DND-41 (cell line): Measurements from ENCODE around the gene ZNF700.
"Not testable (repeated sequence)": the region's sequence is repeated elsewhere in the genome, so short reads cannot be mapped to it uniquely, and the experiment has no call there.

Experiments used
- ATAC-seq: fragments of 200-7000 bp; cut with Tn5 transposase; 3 replicates; pipeline ENCODE4 v1.9.1; 2021; ENCODE audit warnings: low read depth; ENCODE audit not compliant: insufficient read depth
- DNase-seq: peaks from one replicate; pipeline ENCODE4 v3.0.0-alpha.2; 2020
- H2AFZ ChIP-seq: 2 replicates; pipeline ENCODE4 v1.6.0; 2012; ENCODE audit warnings: low read depth, low read length
- H3K27ac ChIP-seq: 2 replicates; pipeline ENCODE4 v1.5.1; 2012; ENCODE audit warnings: low read length, inconsistent platforms
- H3K27me3 ChIP-seq: fragments of 200-600 bp; sonication (generic); 2 replicates; pipeline ENCODE4 v1.6.0; 2012; ENCODE audit warnings: low read length, mild to moderate bottlenecking, inconsistent platforms; ENCODE audit not compliant: insufficient read depth, poor library complexity
- H3K36me3 ChIP-seq: 2 replicates; pipeline ENCODE4 v1.5.1; 2012; ENCODE audit warnings: low read length, inconsistent platforms; ENCODE audit not compliant: insufficient read depth
- H3K4me1 ChIP-seq: 2 replicates; pipeline ENCODE4 v1.5.1; 2012; ENCODE audit warnings: mild to moderate bottlenecking, low read length; ENCODE audit not compliant: insufficient read depth
- H3K4me2 ChIP-seq: 2 replicates; pipeline ENCODE4 v1.6.0; 2012; ENCODE audit warnings: mild to moderate bottlenecking, moderate library complexity, low read length, inconsistent platforms; ENCODE audit not compliant: insufficient read depth
- H3K4me3 ChIP-seq, 2 experiments: fragments of 200-600 bp in 1 of 2; shearing (Covaris generic) in 1 of 2; 2 replicates each; pipeline ENCODE4 v1.5.1; 2012 to 2016; ENCODE audit warnings: inconsistent platforms in 2 of 2, low read length in 2 of 2, mild to moderate bottlenecking in 2 of 2, low read depth in 1 of 2, moderate library complexity in 1 of 2
- H3K79me2 ChIP-seq: 2 replicates; pipeline ENCODE4 v1.6.0; 2012; ENCODE audit warnings: low read length, inconsistent platforms; ENCODE audit not compliant: insufficient read depth
- H3K9ac ChIP-seq: 2 replicates; pipeline ENCODE4 v1.6.0; 2012; ENCODE audit warnings: low read depth, mild to moderate bottlenecking, inconsistent platforms, low read length, moderate library complexity
- H3K9me3 ChIP-seq: 2 replicates; pipeline ENCODE4 v1.5.1; 2012; ENCODE audit warnings: low read length, moderate library complexity, mild to moderate bottlenecking, inconsistent platforms; ENCODE audit not compliant: insufficient read depth, severe bottlenecking
- H4K20me1 ChIP-seq: 2 replicates; pipeline ENCODE4 v1.6.0; 2012; ENCODE audit warnings: low read length; ENCODE audit not compliant: insufficient read depth
- EZH2 ChIP-seq: IDR thresholded peaks from 3 replicates; pipeline ENCODE4 v1.6.1; 2012; ENCODE audit warnings: borderline replicate concordance, low read depth, mild to moderate bottlenecking, moderate library complexity, low read length, inconsistent platforms; ENCODE audit not compliant: severe bottlenecking
- TF ChIP-seq, protein P1 (sequence below): IDR thresholded peaks from 2 replicates; pipeline ENCODE4 v1.5.1; 2012; ENCODE audit warnings: borderline replicate concordance, low read length, moderate library complexity, mild to moderate bottlenecking; ENCODE audit not compliant: poor library complexity, severe bottlenecking; ENCODE audit errors: extremely low read depth

ZNF700 gene

GRCh38 chr19:11921852-11922495 lies 2.9 kb upstream of the ZNF700 start:
- H3K4me2 ChIP-seq: no peak overlapping the region
- no peak overlapping the region for H3K9ac ChIP-seq
- H3K27me3 ChIP-seq: no peaks in the 10 kb centered on the region
- no peak overlapping the region for H3K4me3 ChIP-seq
- no peak for DNase-seq
- H3K9me3 ChIP-seq: no peaks in the 10 kb centered on the region
- peaks cover 30% of the 10 kb centered on the region for H3K4me1 ChIP-seq
- ATAC-seq: no peak
- no peak overlapping the region for H2AFZ ChIP-seq
- H3K79me2 ChIP-seq: peaks cover 21% of the 10 kb centered on the region
- TF ChIP-seq EZH2: no peak
- TF ChIP-seq, protein P1, sequence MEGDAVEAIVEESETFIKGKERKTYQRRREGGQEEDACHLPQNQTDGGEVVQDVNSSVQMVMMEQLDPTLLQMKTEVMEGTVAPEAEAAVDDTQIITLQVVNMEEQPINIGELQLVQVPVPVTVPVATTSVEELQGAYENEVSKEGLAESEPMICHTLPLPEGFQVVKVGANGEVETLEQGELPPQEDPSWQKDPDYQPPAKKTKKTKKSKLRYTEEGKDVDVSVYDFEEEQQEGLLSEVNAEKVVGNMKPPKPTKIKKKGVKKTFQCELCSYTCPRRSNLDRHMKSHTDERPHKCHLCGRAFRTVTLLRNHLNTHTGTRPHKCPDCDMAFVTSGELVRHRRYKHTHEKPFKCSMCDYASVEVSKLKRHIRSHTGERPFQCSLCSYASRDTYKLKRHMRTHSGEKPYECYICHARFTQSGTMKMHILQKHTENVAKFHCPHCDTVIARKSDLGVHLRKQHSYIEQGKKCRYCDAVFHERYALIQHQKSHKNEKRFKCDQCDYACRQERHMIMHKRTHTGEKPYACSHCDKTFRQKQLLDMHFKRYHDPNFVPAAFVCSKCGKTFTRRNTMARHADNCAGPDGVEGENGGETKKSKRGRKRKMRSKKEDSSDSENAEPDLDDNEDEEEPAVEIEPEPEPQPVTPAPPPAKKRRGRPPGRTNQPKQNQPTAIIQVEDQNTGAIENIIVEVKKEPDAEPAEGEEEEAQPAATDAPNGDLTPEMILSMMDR: no peak
- H3K36me3 ChIP-seq: peaks cover 2% of the 10 kb centered on the region; the same call in 1 of the 2 replicates
- H3K27ac ChIP-seq: no peak overlapping the region
- H4K20me1 ChIP-seq: no peaks in the 10 kb centered on the region

- ATAC-seq: not testable (repeated sequence)
- Histone ChIP-seq H2AFZ (peak overlapping the region; percentile 86), H3K79me2 (peaks cover 57% of the 10 kb centered on the region)
Measured at GRCh38 chr19:11925651-11926187, 812 bp downstream of the ZNF700 start.

DNA sequence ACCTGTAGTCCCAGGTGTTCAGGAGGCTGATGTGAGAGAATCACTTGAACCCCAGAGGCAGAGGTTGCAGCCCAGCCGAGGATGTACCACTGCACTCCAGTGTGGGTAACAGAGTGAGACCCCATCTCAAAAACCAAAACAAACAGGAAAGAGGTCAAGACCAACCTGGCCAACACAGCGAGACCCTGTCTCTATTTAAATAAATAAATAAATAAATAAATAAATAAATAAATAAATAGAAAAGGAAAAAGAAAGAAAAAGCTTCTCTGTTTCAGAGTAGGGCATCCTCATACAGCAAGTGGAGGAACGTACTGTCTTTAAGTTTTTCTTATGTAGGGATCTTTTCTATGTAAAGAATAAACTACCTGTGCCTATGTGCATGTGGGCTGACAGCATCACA lies 2.3 kb downstream of the ZNF700 start:
- no peaks in the 10 kb centered on the region for H3K27me3 ChIP-seq
- H3K9ac ChIP-seq: no peak overlapping the region
- TF ChIP-seq, protein P1: no peak
- no peak for TF ChIP-seq EZH2
- ATAC-seq: no peak
- peaks cover 72% of the 10 kb centered on the region for H3K79me2 ChIP-seq
- H3K9me3 ChIP-seq: peaks cover 3% of the 10 kb centered on the region
- no peak overlapping the region for H3K4me3 ChIP-seq
- H3K4me2 ChIP-seq: peak overlapping the region; percentile 99; the same call in 1 of the 2 replicates
- no peak overlapping the region for H3K27ac ChIP-seq
- no peak for DNase-seq
- 0 out of 2 replicates have a peak, but pooled peaks cover 3% of the 10 kb centered on the region for H4K20me1 ChIP-seq
- H3K4me1 ChIP-seq: peaks cover 35% of the 10 kb centered on the region
- H2AFZ ChIP-seq: no peak overlapping the region
- H3K36me3 ChIP-seq: peaks cover 29% of the 10 kb centered on the region

More at GRCh38 chr19:11925651-11926187, 812 bp downstream of the ZNF700 start:
- H3K27ac ChIP-seq: peak overlapping the region; percentile 99
- not testable (repeated sequence) for H4K20me1 ChIP-seq, H3K27me3 ChIP-seq, DNase-seq, H3K9me3 ChIP-seq
- H3K4me3 ChIP-seq: peak overlapping the region; percentile 63 to 74; a peak in 3 of 4 replicates
- peaks cover 35% of the 10 kb centered on the region for H3K4me1 ChIP-seq
- peak overlapping the region; percentile 92 for H3K9ac ChIP-seq
- peaks cover 29% of the 10 kb centered on the region for H3K36me3 ChIP-seq
- peak overlapping the region; percentile 99 for H3K4me2 ChIP-seq

DNA sequence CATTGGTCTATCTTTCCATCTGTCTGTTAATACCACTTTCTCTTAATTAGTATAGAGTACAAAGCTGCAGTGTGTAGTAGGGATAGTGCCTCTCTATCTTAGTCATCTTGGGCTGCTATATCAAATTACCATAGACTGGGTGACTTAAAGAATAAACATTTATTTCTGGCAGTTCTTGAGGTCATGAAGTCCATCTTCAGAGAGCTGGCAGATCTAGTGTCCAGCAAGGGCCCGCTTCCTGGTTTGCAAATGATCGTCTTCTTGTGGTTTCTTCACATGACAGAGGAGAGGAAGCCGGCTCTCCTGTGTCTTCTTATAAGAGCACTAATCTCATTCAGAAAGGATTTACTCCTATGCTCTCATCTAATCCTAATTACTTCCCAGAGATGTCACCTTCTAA lies 6.1 kb downstream of the ZNF700 start:
- Histone ChIP-seq H3K4me2 (no peak overlapping the region), H3K4me3 (no peak overlapping the region), H3K9me3 (peaks cover 11% of the 10 kb centered on the region), H3K9ac (no peak overlapping the region), H2AFZ (no peak overlapping the region), H3K79me2 (peaks cover 97% of the 10 kb centered on the region), H3K36me3 (peaks cover 57% of the 10 kb centered on the region), H3K4me1 (peaks cover 14% of the 10 kb centered on the region), H3K27me3 (no peaks in the 10 kb centered on the region), H4K20me1 (0 out of 2 replicates have a peak, but pooled peaks cover 3% of the 10 kb centered on the region), H3K27ac (no peak overlapping the region)
- TF ChIP-seq, protein P1: no peak
- no peak for TF ChIP-seq EZH2
- DNase-seq (no peak), ATAC-seq (no peak)
